Tibial nerve (tissue), 4 donors: ENCODE measurements around the gene EIF1B. TPM values are rescaled to one million over a fixed set of nuclear protein-coding genes. Genes with fewer than 3 reads are reported as not detected.

Experiments
- DNase-seq, 2 donors: peaks; one replicate each; pipeline ENCODE4 v3.0.0-alpha.2; 2019; ENCODE audit warnings: low spot score in 2 of 2
- H3K27ac ChIP-seq, 4 donors: fragments of 200-600 bp; sonication (generic) in 3 of 4; one replicate each; pipeline ENCODE4 v1.5.1; 2017 to 2019; ENCODE audit warnings: mild to moderate bottlenecking in 1 of 4
- H3K27me3 ChIP-seq, 2 donors: fragments of 200-600 bp; sonication (generic) in 1 of 2; one replicate each; pipeline versions ENCODE4 v1.5.1 to v1.6.0; 2017 to 2019
- H3K36me3 ChIP-seq, 3 donors: fragments of 200-600 bp; sonication (generic); one replicate each; pipeline ENCODE4 v1.5.1; 2018 to 2019
- H3K4me1 ChIP-seq, 4 donors: fragments of 200-600 bp; sonication (generic) in 3 of 4; one replicate each; pipeline ENCODE4 v1.5.1; 2017 to 2019
- H3K4me3 ChIP-seq, 4 donors: fragments of 200-600 bp; sonication (generic) in 3 of 4; one replicate each; pipeline ENCODE4 v1.5.1; 2017 to 2019; ENCODE audit warnings: mild to moderate bottlenecking in 1 of 4, moderate library complexity in 1 of 4
- H3K9me3 ChIP-seq, 4 donors: fragments of 200-600 bp; sonication (generic) in 3 of 4; one replicate each; pipeline ENCODE4 v1.5.1; 2017 to 2019
- EP300 ChIP-seq, 2 donors: sonication (generic); formaldehyde crosslinking; IDR thresholded peaks; one replicate each; pipeline ENCODE4 v1.6.1; 2017; ENCODE audit warnings: antibody characterized with exemption in 2 of 2, mild to moderate bottlenecking in 1 of 2
- POLR2A ChIP-seq, 2 donors: fragments of 450-650 bp; IDR thresholded peaks; one replicate each; pipeline ENCODE4 v1.6.1; 2017; ENCODE audit warnings: antibody characterized with exemption in 2 of 2, mild to moderate bottlenecking in 2 of 2, moderate library complexity in 2 of 2
- WGBS, 2 donors: methylation state at CpG; one replicate each; pipeline ENCODE4 v1.1.5; 2018; 5-methylcytosine and 5-hydroxymethylcytosine counted together
- total RNA-seq, 4 donors: library from RNA; depleted of rRNA; stranded (reverse); fragments of >200 nt; gene quantifications; one replicate each; pipeline ENCODE4 v1.1.0, GENCODE V29; 2016
- TF ChIP-seq, protein P1 (sequence below), 5 experiments: fragments of 200-600 bp in 3 of 5; fragments of 450-650 bp in 2 of 5; sonication (generic) in 3 of 5; IDR thresholded peaks; one replicate each; pipeline ENCODE4 v1.5.1; 2016 to 2019; ENCODE audit warnings: antibody characterized with exemption in 5 of 5, mild to moderate bottlenecking in 3 of 5, moderate library complexity in 2 of 5

EIF1B gene
- total RNA-seq, result 10 to 100 TPM; 24.0 to 36.9 (median 30.1) TPM

DNA sequence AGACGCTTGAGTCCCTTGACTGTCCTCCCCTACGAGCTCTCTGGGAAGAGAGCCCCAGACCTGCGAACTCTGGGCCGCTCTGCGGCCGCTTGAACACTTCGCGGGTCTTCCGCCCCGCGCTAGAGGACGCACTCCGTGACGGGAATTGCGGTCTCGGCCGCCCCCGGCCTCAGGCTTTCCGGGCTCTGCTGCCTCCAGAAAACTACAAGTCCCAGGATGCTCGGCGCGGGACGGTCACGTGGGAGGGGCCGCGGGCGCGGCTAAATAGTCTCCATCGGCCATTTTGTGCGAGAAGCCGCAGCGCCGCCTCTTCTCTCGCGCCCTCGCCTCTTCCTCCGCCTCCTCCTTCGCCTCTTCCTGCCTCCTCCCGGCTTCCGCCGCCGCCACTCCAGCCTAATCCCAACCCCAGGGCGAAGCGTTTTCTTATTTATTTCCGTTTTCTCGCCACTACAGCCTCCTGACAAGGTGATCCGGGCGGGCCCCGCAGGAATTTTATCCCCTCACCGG lies at the start of gene EIF1B:
EIF1B (plus strand) TSS at position 290 of the 507 bp plus-strand sequence. CDS start 235 bp downstream, outside the sequence.
- Histone ChIP-seq H3K9me3 (no peaks in the 10 kb centered on the region), H3K27ac (peak within 1 kb of the TSS; percentile 86 to 99 (median 96)), H3K36me3 (peaks cover 0 to 32% (median 0%) of the 10 kb centered on the region in 3 donors), H3K4me1 (peaks cover 0 to 46% (median 12%) of the 10 kb centered on the region in 4 donors), H3K4me3 (peak within 1 kb of the TSS; percentile 84 to 99 (median 96)), H3K27me3 (no peaks in the 10 kb centered on the region)
- DNase-seq, result peak; percentile 98
- TF ChIP-seq POLR2A (IDR thresholded peaks at IDR 0.05) (peak; percentile 90 to 98), EP300 (IDR thresholded peaks at IDR 0.05) (peak; percentile 83 to 96)
- TF ChIP-seq, protein P1, sequence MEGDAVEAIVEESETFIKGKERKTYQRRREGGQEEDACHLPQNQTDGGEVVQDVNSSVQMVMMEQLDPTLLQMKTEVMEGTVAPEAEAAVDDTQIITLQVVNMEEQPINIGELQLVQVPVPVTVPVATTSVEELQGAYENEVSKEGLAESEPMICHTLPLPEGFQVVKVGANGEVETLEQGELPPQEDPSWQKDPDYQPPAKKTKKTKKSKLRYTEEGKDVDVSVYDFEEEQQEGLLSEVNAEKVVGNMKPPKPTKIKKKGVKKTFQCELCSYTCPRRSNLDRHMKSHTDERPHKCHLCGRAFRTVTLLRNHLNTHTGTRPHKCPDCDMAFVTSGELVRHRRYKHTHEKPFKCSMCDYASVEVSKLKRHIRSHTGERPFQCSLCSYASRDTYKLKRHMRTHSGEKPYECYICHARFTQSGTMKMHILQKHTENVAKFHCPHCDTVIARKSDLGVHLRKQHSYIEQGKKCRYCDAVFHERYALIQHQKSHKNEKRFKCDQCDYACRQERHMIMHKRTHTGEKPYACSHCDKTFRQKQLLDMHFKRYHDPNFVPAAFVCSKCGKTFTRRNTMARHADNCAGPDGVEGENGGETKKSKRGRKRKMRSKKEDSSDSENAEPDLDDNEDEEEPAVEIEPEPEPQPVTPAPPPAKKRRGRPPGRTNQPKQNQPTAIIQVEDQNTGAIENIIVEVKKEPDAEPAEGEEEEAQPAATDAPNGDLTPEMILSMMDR (IDR thresholded peaks at IDR 0.05), result peak; percentile 86 to 97 (median 94)
- WGBS, 2 donors, result 1% methylated on average over 38 to 47 of the region's 50 CpGs

DNA sequence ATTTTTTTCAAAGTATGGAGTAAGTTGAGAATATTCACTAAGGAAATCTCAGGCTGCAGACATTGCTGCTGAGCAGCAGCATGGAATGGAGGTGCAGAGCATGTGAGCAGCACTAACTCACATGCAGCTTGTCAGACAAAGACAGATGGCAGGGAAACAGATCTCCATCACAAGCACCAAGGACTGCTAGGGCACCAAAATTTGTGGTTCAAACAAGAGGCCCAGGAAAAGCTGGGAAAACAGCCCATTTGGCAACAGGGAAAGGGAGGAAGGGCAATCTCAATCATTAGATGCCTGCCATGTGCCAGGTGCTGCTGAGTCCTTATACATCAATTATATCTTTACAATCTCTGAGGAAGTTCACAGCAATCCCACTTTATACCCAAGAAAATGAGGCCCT lies 47.2 kb upstream of the EIF1B start:
- Histone ChIP-seq H3K36me3 (no peaks in the 10 kb centered on the region), H3K4me3 (no peak overlapping the region), H3K9me3 (no peaks in the 10 kb centered on the region), H3K27ac (no peak overlapping the region), H3K4me1 (peaks cover 0 to 8% (median 0%) of the 10 kb centered on the region in 4 donors), H3K27me3 (no peaks in the 10 kb centered on the region)
- TF ChIP-seq EP300 (IDR thresholded peaks at IDR 0.05), result no peak
- TF ChIP-seq, protein P1 (IDR thresholded peaks at IDR 0.05), result no peak
- no peak for TF ChIP-seq POLR2A (IDR thresholded peaks at IDR 0.05)
- no peak for DNase-seq

DNA sequence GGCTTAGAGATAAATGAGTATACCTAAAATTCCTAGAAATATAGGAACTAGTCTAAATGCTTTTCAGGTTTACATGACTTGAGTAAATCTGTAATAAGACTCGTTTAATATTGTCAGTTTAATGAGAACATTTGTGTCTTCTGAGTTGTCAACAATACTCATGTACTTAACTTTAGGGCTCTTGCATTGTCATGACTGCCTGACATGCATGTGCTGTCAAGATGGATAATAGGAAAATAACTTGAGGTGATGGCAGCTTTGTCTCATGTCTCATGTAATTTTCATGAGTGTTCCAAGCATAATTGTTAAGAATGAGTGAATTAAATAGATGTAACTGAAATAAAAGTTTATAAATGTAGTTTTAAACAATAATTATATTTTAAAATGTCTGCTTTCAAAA lies 45.1 kb upstream of the EIF1B start:
- H3K36me3 ChIP-seq, result no peaks in the 10 kb centered on the region
- no peak overlapping the region for H3K27ac ChIP-seq
- no peaks in the 10 kb centered on the region for H3K9me3 ChIP-seq
- TF ChIP-seq EP300 (IDR thresholded peaks at IDR 0.05) (no peak), POLR2A (IDR thresholded peaks at IDR 0.05) (no peak)
- TF ChIP-seq, protein P1 (IDR thresholded peaks at IDR 0.05), result no peak
- H3K27me3 ChIP-seq, result no peaks in the 10 kb centered on the region
- no peak for DNase-seq
- peaks cover 0 to 8% (median 0%) of the 10 kb centered on the region in 4 donors for H3K4me1 ChIP-seq
- no peak overlapping the region for H3K4me3 ChIP-seq
- WGBS, 2 donors, result 86 to 91% methylated on average over 1 of the region's 1 CpG

DNA sequence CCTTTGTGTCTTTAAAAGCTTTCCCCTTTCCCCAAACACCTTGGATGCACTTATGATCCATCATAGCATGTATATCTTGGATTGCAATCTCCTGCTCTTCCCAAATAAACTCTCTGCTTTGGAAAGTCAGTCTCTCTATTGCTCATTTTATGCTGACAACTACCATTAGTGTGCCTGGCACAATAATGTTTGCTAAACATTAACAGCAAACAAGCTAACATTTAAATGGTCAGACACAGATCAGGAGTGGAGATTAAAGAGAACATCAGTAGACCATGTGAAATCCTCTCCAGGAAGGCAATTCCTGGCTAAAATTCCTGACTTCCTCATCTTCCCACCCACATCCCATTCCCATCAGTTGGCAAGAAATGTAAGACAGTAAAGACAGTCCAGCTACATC lies 44.3 kb upstream of the EIF1B start:
- Histone ChIP-seq H3K36me3 (no peaks in the 10 kb centered on the region), H3K27me3 (no peaks in the 10 kb centered on the region), H3K9me3 (peaks cover 0 to 2% (median 0%) of the 10 kb centered on the region in 4 donors), H3K4me3 (no peak overlapping the region), H3K27ac (no peak overlapping the region), H3K4me1 (peaks cover 0 to 3% (median 0%) of the 10 kb centered on the region in 4 donors)
- TF ChIP-seq, protein P1 (IDR thresholded peaks at IDR 0.05), result no peak
- TF ChIP-seq POLR2A (IDR thresholded peaks at IDR 0.05) (no peak), EP300 (IDR thresholded peaks at IDR 0.05) (no peak)
- no peak for DNase-seq

DNA sequence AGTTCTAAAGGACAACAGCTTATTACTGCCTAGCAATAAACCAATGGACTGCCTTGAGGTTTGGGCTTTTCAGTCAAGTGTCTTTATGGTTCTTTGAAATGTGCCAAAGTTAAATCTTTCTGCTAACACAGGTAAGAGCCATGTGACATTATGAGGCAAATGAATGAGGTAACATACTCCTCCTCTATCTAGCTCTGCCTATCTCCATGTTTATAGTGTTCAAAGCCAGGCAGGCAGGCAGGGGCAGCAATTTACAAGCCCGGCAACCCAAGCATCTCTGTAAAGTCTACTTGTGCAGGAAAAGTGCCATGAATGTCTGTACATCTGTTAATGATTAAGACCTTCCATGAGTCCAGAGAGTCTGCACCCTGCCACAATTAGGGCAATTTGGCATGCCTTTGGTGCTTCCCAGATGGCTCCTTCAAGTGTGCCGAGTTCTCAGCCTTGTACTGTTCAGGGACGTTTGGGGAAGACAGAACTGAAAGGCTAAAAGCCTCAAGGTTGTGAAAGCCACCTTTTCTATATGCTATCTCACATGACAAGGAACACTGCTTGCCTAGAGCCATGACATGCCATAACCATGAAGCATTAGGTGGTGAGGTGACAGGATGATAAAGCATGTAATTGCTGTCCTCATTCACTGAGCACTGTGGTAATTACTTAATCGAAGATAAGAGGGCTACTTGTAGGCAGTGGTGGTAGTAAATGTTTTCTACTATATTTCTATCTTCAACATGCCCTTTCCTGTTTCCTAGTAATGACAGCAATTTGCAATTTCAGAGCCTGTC lies 41.4 kb upstream of the EIF1B start:
- Histone ChIP-seq H3K4me3 (no peak overlapping the region), H3K36me3 (no peaks in the 10 kb centered on the region), H3K9me3 (peaks cover 0 to 2% (median 0%) of the 10 kb centered on the region in 4 donors), H3K4me1 (peaks cover 0 to 3% (median 0%) of the 10 kb centered on the region in 4 donors), H3K27ac (no peak overlapping the region), H3K27me3 (no peaks in the 10 kb centered on the region)
- 19 to 23% methylated on average over 4 of the region's 4 CpGs for WGBS, 2 donors
- TF ChIP-seq, protein P1 (IDR thresholded peaks at IDR 0.05), result no peak
- no peak for TF ChIP-seq POLR2A (IDR thresholded peaks at IDR 0.05)
- TF ChIP-seq EP300 (IDR thresholded peaks at IDR 0.05), result no peak
- no peak for DNase-seq
